Mesangial cell (primary cell): ENCODE results near the gene SPINT4. TPM values are rescaled to one million over a fixed set of nuclear protein-coding genes. Genes with fewer than 3 reads are reported as not detected.

ENCODE experiments used
- total RNA-seq: library from RNA; depleted of rRNA; stranded (reverse); fragments of >200 nt; gene quantifications from 2 replicates; pipeline ENCODE4 v1.2.3, GENCODE V29; 2015

Gene SPINT4
- total RNA-seq, result not detected in 2 replicates

GRCh38 chr20:45722047-45722446, at the start of gene SPINT4:
Gene SPINT4, plus strand, starts transcription at chr20:45722347. Its CDS starts 21 bp downstream, at chr20:45722368.

GRCh38 chr20:45701873-45702272, 20.3 kb upstream of the SPINT4 start, which contains the start of gene WFDC13:
Gene WFDC13, plus strand, starts transcription at chr20:45702038. Its CDS starts 86 bp downstream, at chr20:45702124.

GRCh38 chr20:45704969-45705637, 17.0 kb upstream of the SPINT4 start, which contains the start of gene WFDC10B:
Gene WFDC10B, minus strand, starts transcription at chr20:45705019. Its CDS starts 19,027 bp downstream, at chr20:45685992.

Other genes with a start within 250 kb of the SPINT4 start
- gene SPINT3, start 206.7 kb upstream of the SPINT4 start, total RNA-seq, result not detected in 2 replicates
- gene WFDC6, start 182.9 kb upstream of the SPINT4 start, total RNA-seq, result not detected in 2 replicates
- not detected in 2 replicates for gene EPPIN, start 174.9 kb upstream of the SPINT4 start, total RNA-seq
- gene WFDC8, start 143.1 kb upstream of the SPINT4 start, total RNA-seq, result not detected in 2 replicates
- not detected in 2 replicates for gene WFDC10A, start 92.6 kb upstream of the SPINT4 start, total RNA-seq
- gene WFDC9, start 91.1 kb upstream of the SPINT4 start, total RNA-seq, result not detected in 2 replicates
- gene WFDC11, start 52.1 kb upstream of the SPINT4 start, total RNA-seq, result not detected in 2 replicates
- gene WFDC13, start 20.3 kb upstream of the SPINT4 start, total RNA-seq, result not detected in 2 replicates
- not detected in 2 replicates for gene WFDC10B, start 17.3 kb upstream of the SPINT4 start, total RNA-seq
- 1.1 TPM in 1 of 2 replicates, not detected in the other for gene WFDC3, start 69.5 kb downstream of the SPINT4 start, total RNA-seq
- 24.7 and 36.3 TPM in 2 replicates for gene DNTTIP1, start 69.6 kb downstream of the SPINT4 start, total RNA-seq
- 20.9 and 425 TPM in 2 replicates for gene UBE2C, start 90.3 kb downstream of the SPINT4 start, total RNA-seq
- not detected in 2 replicates for gene TNNC2, start 105.0 kb downstream of the SPINT4 start, total RNA-seq
- gene SNX21, start 111.5 kb downstream of the SPINT4 start, total RNA-seq, result 31.1 and 40.7 TPM in 2 replicates
- 36.0 and 46.5 TPM in 2 replicates for gene ACOT8, start 135.0 kb downstream of the SPINT4 start, total RNA-seq
- 2.6 and 3.5 TPM in 2 replicates for gene ZSWIM3, start 135.3 kb downstream of the SPINT4 start, total RNA-seq
- 14.7 and 17.7 TPM in 2 replicates for gene ZSWIM1, start 158.9 kb downstream of the SPINT4 start, total RNA-seq
- gene SPATA25, start 165.3 kb downstream of the SPINT4 start, total RNA-seq, result 0.16 and 1.1 TPM in 2 replicates
- 2.8 and 9.5 TPM in 2 replicates for gene NEURL2, start 168.9 kb downstream of the SPINT4 start, total RNA-seq
- 70.9 and 232 TPM in 2 replicates for gene CTSA, start 169.0 kb downstream of the SPINT4 start, total RNA-seq
- 42.2 and 122 TPM in 2 replicates for gene PLTP, start 189.8 kb downstream of the SPINT4 start, total RNA-seq
- gene PCIF1, start 212.3 kb downstream of the SPINT4 start, total RNA-seq, result 25.1 and 34.1 TPM in 2 replicates
- 16.1 and 18.0 TPM in 2 replicates for gene ZNF335, start 249.9 kb downstream of the SPINT4 start, total RNA-seq